Gastrocnemius medialis (tissue), 4 donors: Measurements from ENCODE around the gene RAB3C. TPM values are rescaled to one million over a fixed set of nuclear protein-coding genes. Genes with fewer than 3 reads are reported as not detected.

ENCODE experiments used
- ATAC-seq, 2 donors: fragments of 150-250 bp; one replicate each; pipeline ENCODE4 v1.9.1; 2016
- DNase-seq, 2 donors: peaks; one replicate each; pipeline ENCODE4 v3.0.0-alpha.2; 2019
- H3K27ac ChIP-seq, 4 donors: fragments of 200-600 bp; sonication (generic); 1 replicate in 1 of 4; 2 replicates in 3 of 4; pipeline ENCODE4 v1.5.1; 2016 to 2018; ENCODE audit warnings: mild to moderate bottlenecking in 2 of 4, moderate library complexity in 1 of 4
- H3K27me3 ChIP-seq, 3 donors: fragments of 200-600 bp; sonication (generic) in 2 of 3; 1 replicate in 1 of 3; 2 replicates in 2 of 3; pipeline versions ENCODE4 v1.5.1 to v1.6.0; 2016 to 2019; ENCODE audit warnings: mild to moderate bottlenecking in 1 of 3, moderate library complexity in 1 of 3
- H3K36me3 ChIP-seq, 2 donors: fragments of 200-600 bp; sonication (generic) in 1 of 2; one replicate each; pipeline ENCODE4 v1.5.1; 2017 to 2018
- H3K4me1 ChIP-seq, 2 donors: fragments of 200-600 bp; sonication (generic) in 1 of 2; one replicate each; pipeline ENCODE4 v1.5.1; 2016 to 2017; ENCODE audit warnings: mild to moderate bottlenecking in 2 of 2
- H3K4me3 ChIP-seq, 4 donors: fragments of 200-600 bp; sonication (generic) in 3 of 4; 1 replicate in 1 of 4; 2 replicates in 3 of 4; pipeline ENCODE4 v1.5.1; 2016 to 2019; ENCODE audit warnings: mild to moderate bottlenecking in 2 of 4
- H3K9me3 ChIP-seq, 3 donors: fragments of 200-600 bp; sonication (generic) in 2 of 3; 1 replicate in 1 of 3; 2 replicates in 2 of 3; pipeline ENCODE4 v1.5.1; 2016 to 2019
- POLR2A ChIP-seq, 2 donors: fragments of 450-650 bp; IDR thresholded peaks; one replicate each; pipeline ENCODE4 v1.6.1; 2017; ENCODE audit warnings: antibody characterized with exemption in 2 of 2, mild to moderate bottlenecking in 2 of 2, moderate library complexity in 2 of 2
- in situ Hi-C, 4 donors: fragments of 200-750 bp; cut with MboI; loops; one replicate each; pipeline versions ENCODE4 v1.15.0 to v1.8.0; 2017; ENCODE audit warnings: low sequenced_read_pairs in 4 of 4
- intact Hi-C: fragments of 100-400 bp; cut with DNase I; formaldehyde crosslinking; loops from one replicate; pipeline ENCODE4 v1.15.1; 2023; ENCODE audit warnings: low total_unique reads
- total RNA-seq, 4 donors: library from RNA; depleted of rRNA; stranded (reverse); fragments of >200 nt; gene quantifications; one replicate each; pipeline versions ENCODE4 v1.1.0 to v1.2.3, GENCODE V29; 2016
- TF ChIP-seq, protein P1 (sequence below), 5 experiments: fragments of 450-650 bp in 3 of 5; fragments of 200-600 bp in 2 of 5; sonication (generic) in 2 of 5; IDR thresholded peaks in 4 of 5; conservative IDR thresholded peaks in 1 of 5; 1 replicate in 4 of 5; 2 replicates in 1 of 5; pipeline ENCODE4 v1.5.1; 2016 to 2019; ENCODE audit warnings: antibody characterized with exemption in 5 of 5, mild to moderate bottlenecking in 3 of 5, moderate library complexity in 3 of 5

RAB3C gene
- total RNA-seq, 4 donors from 2014 or later, result 0.02 to 0.73 (median 0.07) TPM

DNA sequence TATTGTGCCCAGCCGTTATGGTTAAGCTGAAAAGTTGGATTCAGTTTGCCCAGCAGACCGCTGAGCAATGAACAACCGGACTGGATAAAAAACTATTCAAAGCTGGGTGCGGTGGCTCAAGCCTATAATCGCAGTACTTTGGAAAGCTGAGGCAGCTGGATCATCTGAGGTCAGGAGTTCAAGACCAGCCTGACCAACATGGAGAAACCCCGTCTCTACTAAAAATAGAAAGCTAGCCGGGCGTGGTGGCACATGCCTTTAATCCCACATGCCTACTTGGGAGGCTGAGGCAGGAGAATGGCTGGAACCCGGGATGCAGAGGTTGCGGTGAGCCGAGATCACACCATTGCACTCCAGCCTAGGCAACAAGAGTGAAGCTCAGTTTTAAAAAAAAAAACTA is 318.4 kb downstream of the RAB3C start:
- in situ Hi-C loops, result loop anchor here in 1 of 4 donors (25.0 kb wide), 1 partner anchor 461 kb away; no protein-coding TSS in a partner anchor
- Histone ChIP-seq H3K4me3 (no peak overlapping the region), H3K27ac (no peak overlapping the region), H3K9me3 (no peaks in the 10 kb centered on the region), H3K27me3 (no peaks in the 10 kb centered on the region), H3K36me3 (no peaks in the 10 kb centered on the region), H3K4me1 (peaks cover 0 to 11% of the 10 kb centered on the region in 2 donors)
- ATAC-seq (no peak), DNase-seq (no peak)
- no peak for TF ChIP-seq POLR2A (IDR thresholded peaks at IDR 0.05)
- TF ChIP-seq, protein P1, sequence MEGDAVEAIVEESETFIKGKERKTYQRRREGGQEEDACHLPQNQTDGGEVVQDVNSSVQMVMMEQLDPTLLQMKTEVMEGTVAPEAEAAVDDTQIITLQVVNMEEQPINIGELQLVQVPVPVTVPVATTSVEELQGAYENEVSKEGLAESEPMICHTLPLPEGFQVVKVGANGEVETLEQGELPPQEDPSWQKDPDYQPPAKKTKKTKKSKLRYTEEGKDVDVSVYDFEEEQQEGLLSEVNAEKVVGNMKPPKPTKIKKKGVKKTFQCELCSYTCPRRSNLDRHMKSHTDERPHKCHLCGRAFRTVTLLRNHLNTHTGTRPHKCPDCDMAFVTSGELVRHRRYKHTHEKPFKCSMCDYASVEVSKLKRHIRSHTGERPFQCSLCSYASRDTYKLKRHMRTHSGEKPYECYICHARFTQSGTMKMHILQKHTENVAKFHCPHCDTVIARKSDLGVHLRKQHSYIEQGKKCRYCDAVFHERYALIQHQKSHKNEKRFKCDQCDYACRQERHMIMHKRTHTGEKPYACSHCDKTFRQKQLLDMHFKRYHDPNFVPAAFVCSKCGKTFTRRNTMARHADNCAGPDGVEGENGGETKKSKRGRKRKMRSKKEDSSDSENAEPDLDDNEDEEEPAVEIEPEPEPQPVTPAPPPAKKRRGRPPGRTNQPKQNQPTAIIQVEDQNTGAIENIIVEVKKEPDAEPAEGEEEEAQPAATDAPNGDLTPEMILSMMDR (IDR thresholded peaks at IDR 0.05 in 4 of 5, conservative IDR thresholded peaks at IDR 0.05 in 1 of 5), result no peak
- intact Hi-C loops, result loop anchor here (5.0 kb wide), 1 partner anchor 266 kb away; no protein-coding TSS in a partner anchor

DNA sequence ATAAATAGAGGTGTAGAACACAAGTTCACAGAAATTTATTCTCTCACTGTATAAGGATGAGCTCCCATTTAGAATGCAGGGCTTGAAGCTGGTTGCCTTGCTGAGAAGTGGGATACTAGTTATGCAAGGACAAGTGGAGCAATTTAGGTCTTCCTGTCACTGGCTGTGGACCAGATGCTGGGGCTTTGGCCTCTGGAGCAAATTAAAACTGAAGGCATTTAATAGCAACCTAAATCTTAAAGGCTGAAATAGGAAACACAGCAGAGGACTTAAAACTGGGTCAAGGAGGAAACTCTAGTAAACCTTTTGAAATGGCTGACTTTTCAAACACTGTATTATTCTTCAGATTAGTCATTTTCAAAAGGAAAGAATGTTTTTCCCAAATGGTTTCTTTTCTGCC is 319.4 kb downstream of the RAB3C start:
- intact Hi-C loops (loop anchor here (5.0 kb wide), 1 partner anchor 265 kb away; no protein-coding TSS in a partner anchor), in situ Hi-C loops (loop anchor here in 1 of 4 donors (25.0 kb wide), 1 partner anchor 460 kb away; no protein-coding TSS in a partner anchor)
- Histone ChIP-seq H3K4me1 (peaks cover 0 to 11% of the 10 kb centered on the region in 2 donors), H3K9me3 (no peaks in the 10 kb centered on the region), H3K27me3 (no peaks in the 10 kb centered on the region), H3K4me3 (no peak overlapping the region), H3K36me3 (no peaks in the 10 kb centered on the region), H3K27ac (no peak overlapping the region)
- DNase-seq (no peak), ATAC-seq (no peak)
- TF ChIP-seq POLR2A (IDR thresholded peaks at IDR 0.05), result no peak
- TF ChIP-seq, protein P1 (IDR thresholded peaks at IDR 0.05 in 4 of 5, conservative IDR thresholded peaks at IDR 0.05 in 1 of 5), result no peak

DNA sequence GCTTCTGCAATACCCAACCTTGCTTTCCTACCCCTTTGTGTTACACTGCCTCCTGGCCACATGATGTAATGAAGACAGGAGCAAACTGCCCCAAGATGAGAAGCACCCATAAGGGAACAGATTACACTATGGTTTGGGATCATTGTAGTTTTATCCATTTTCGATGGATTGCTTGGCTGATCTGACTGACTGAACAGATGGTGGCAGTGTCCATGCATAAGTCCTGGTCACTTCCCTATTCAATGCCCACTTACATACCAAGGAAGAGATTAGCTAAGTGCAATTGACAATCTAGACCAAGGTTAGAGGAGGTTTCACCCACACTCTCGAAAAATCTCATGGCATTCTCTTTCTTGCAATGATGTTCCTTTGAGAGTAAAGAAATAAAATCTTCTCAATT is 319.9 kb downstream of the RAB3C start:
- H3K4me1 ChIP-seq, result peaks cover 0 to 11% of the 10 kb centered on the region in 2 donors
- ATAC-seq (no peak), DNase-seq (no peak)
- H3K27me3 ChIP-seq, result no peaks in the 10 kb centered on the region
- no peaks in the 10 kb centered on the region for H3K9me3 ChIP-seq
- H3K4me3 ChIP-seq, result no peak overlapping the region
- TF ChIP-seq, protein P1 (IDR thresholded peaks at IDR 0.05 in 4 of 5, conservative IDR thresholded peaks at IDR 0.05 in 1 of 5), result peak in 3 of 5 experiments; percentile 6 to 27 (median 7)
- TF ChIP-seq POLR2A (IDR thresholded peaks at IDR 0.05), result no peak
- intact Hi-C loops, result loop anchor here (5.0 kb wide), 1 partner anchor 265 kb away; no protein-coding TSS in a partner anchor
- H3K36me3 ChIP-seq, result no peaks in the 10 kb centered on the region
- in situ Hi-C loops, result loop anchor here in 1 of 4 donors (25.0 kb wide), 1 partner anchor 460 kb away; no protein-coding TSS in a partner anchor
- H3K27ac ChIP-seq, result no peak overlapping the region

DNA sequence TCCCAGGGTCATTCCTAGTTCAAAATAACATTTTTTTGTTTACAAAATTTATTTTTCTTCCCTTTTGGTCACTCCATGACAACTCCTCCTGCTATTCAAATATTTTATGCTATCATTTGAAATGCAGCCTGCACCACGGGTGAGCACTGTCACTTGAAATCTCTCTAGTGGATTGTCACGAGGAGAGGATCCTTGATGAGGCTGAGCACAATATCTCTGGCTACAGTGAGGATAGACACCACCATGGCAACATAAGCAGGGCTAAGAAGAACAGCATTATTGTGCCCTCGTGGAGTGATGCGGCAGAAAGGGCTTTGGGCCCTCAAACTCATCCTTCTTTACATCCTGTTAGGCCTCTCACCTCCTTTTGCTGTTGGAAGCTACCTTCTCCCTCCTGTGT is 321.9 kb downstream of the RAB3C start:
- peaks cover 0 to 11% of the 10 kb centered on the region in 2 donors for H3K4me1 ChIP-seq
- no peak for TF ChIP-seq POLR2A (IDR thresholded peaks at IDR 0.05)
- TF ChIP-seq, protein P1 (IDR thresholded peaks at IDR 0.05 in 4 of 5, conservative IDR thresholded peaks at IDR 0.05 in 1 of 5), result no peak
- DNase-seq, result no peak
- no peaks in the 10 kb centered on the region for H3K9me3 ChIP-seq
- ATAC-seq, result no peak
- no peak overlapping the region for H3K27ac ChIP-seq
- intact Hi-C loops, result loop anchor here (5.0 kb wide), 1 partner anchor 263 kb away; no protein-coding TSS in a partner anchor
- in situ Hi-C loops, result loop anchor here in 1 of 4 donors (25.0 kb wide), 1 partner anchor 458 kb away; no protein-coding TSS in a partner anchor
- no peak overlapping the region for H3K4me3 ChIP-seq
- H3K27me3 ChIP-seq, result no peaks in the 10 kb centered on the region
- no peaks in the 10 kb centered on the region for H3K36me3 ChIP-seq
